Caco-2 (cell line): Measurements from ENCODE around the gene HCN3. TPM values are rescaled to one million over a fixed set of nuclear protein-coding genes. Genes with fewer than 3 reads are reported as not detected.
"Not testable (repeated sequence)": the region's sequence is repeated elsewhere in the genome, so short reads cannot be mapped to it uniquely, and the experiment has no call there.

Experiments
- BruUV-seq: library from RNA; stranded (reverse); fragments of 400-500 nt; replicated peaks from 2 replicates; lab custom pipeline; 2021; lab: Mats Ljungman, UMichigan
- CTCF ChIA-PET: fragments of 300-600 bp; sonication (Branson Sonifier 250); formaldehyde crosslinking; loops from one replicate; lab custom pipeline; 2022; ENCODE audit warnings: antibody characterized with exemption; lab: Charles Lee
- POLR2A ChIA-PET: fragments of 300-600 bp; sonication (Branson Sonifier 250); formaldehyde crosslinking; loops from one replicate; lab custom pipeline; 2022; ENCODE audit warnings: antibody characterized with exemption; lab: Charles Lee
- DNase-seq, 2 experiments: peaks; one replicate each; pipeline versions ENCODE4 v3.0.0 to v3.0.0-alpha.2; 2020 to 2022
- H3K27me3 ChIP-seq: replicated peaks from 2 replicates; pipeline ENCODE4 v1.6.0; 2011; ENCODE audit warnings: low read length; ENCODE audit not compliant: control insufficient read depth, insufficient read depth
- H3K36me3 ChIP-seq: 2 replicates; pipeline ENCODE4 v1.5.1; 2011; ENCODE audit warnings: low read length; ENCODE audit not compliant: control insufficient read depth, insufficient read depth
- H3K4me1 ChIP-seq: fragments of 250-450 bp; sonication (Bioruptor Pico); 2 replicates; pipeline ENCODE4 v1.5.1; 2020; ENCODE audit warnings: mild to moderate bottlenecking
- H3K4me3 ChIP-seq: 2 replicates; pipeline ENCODE4 v1.5.1; 2011; ENCODE audit warnings: low read depth, mild to moderate bottlenecking, control low read depth, low read length
- H3K9me3 ChIP-seq: fragments of 250-450 bp; sonication (Bioruptor Pico); 2 replicates; pipeline ENCODE4 v1.5.1; 2020; ENCODE audit warnings: mild to moderate bottlenecking, moderate library complexity
- H3K27ac Mint-ChIP-seq: one replicate; pipeline ENCODE4 v1.8.0; 2022; ENCODE audit warnings: mixed read lengths; ENCODE audit not compliant: unreplicated experiment
- H3K27me3 Mint-ChIP-seq: one replicate; pipeline ENCODE4 v1.8.0; 2022; ENCODE audit warnings: mixed read lengths; ENCODE audit not compliant: insufficient read depth, unreplicated experiment
- H3K36me3 Mint-ChIP-seq: one replicate; pipeline ENCODE4 v1.8.0; 2022; ENCODE audit warnings: mild to moderate bottlenecking, mixed read lengths; ENCODE audit not compliant: insufficient read depth, unreplicated experiment
- H3K4me1 Mint-ChIP-seq: one replicate; pipeline ENCODE4 v1.8.0; 2022; ENCODE audit warnings: low read depth, mixed read lengths; ENCODE audit not compliant: unreplicated experiment
- H3K4me3 Mint-ChIP-seq: one replicate; pipeline ENCODE4 v1.8.0; 2022; ENCODE audit warnings: mild to moderate bottlenecking, moderate library complexity, mixed read lengths; ENCODE audit not compliant: unreplicated experiment
- H3K9me3 Mint-ChIP-seq: one replicate; pipeline ENCODE4 v1.8.0; 2022; ENCODE audit warnings: mixed read lengths; ENCODE audit not compliant: unreplicated experiment
- intact Hi-C: fragments of 100-400 bp; cut with micrococcal nuclease; formaldehyde crosslinking; loops from one replicate; pipeline ENCODE4 v1.10.0; 2022; ENCODE audit not compliant: unreplicated experiment
- total RNA-seq: library from RNA; stranded (reverse); gene quantifications from 2 replicates; pipeline ENCODE4 v1.2.3, GENCODE V29; 2022
- TF ChIP-seq, protein P1 (sequence below), 2 experiments: fragments of 200-600 bp in 1 of 2; IDR thresholded peaks; 1 replicate in 1 of 2; 2 replicates in 1 of 2; pipeline versions ENCODE4 v1.5.1 to v1.8.0; 2011 to 2022; ENCODE audit warnings: antibody characterized with exemption in 1 of 2, control low read depth in 1 of 2, inconsistent platforms in 1 of 2, low read depth in 1 of 2, low read length in 1 of 2, mild to moderate bottlenecking in 1 of 2, moderate library complexity in 1 of 2; ENCODE audit not compliant: insufficient read depth in 1 of 2, severe bottlenecking in 1 of 2, unreplicated experiment in 1 of 2

HCN3 gene
- total RNA-seq, 1 experiment from 2014 or later: 8.8 TPM

DNA sequence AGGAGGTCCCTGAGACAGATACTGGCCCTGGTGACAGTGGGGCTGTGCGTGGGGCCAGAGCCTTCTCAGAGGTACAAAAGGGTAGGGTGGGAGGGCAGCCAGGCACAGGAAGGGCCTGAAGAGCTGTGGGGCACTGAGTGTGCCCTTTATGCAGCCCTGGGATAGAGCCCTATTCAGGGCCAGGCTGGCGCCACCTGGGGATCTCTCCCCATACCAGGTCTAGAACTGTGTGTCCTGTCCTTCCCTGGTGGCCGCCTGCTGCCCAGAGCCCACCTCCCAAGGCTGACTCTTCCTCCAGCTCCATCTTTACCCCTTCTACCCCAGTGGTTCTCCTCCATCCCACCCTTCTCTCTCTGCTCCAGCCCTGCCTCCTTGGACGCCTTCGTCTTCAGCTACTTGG lies 43.8 kb upstream of the HCN3 start:
- H3K4me3 ChIP-seq, H3K4me1 ChIP-seq, H3K9me3 ChIP-seq, POLR2A ChIA-PET, CTCF ChIA-PET, H3K4me1 Mint-ChIP-seq, BruUV-seq, H3K27me3 Mint-ChIP-seq, intact Hi-C loops, H3K36me3 ChIP-seq, H3K9me3 Mint-ChIP-seq, DNase-seq, H3K4me3 Mint-ChIP-seq, H3K36me3 Mint-ChIP-seq, H3K27ac Mint-ChIP-seq, H3K27me3 ChIP-seq: not testable (repeated sequence)

DNA sequence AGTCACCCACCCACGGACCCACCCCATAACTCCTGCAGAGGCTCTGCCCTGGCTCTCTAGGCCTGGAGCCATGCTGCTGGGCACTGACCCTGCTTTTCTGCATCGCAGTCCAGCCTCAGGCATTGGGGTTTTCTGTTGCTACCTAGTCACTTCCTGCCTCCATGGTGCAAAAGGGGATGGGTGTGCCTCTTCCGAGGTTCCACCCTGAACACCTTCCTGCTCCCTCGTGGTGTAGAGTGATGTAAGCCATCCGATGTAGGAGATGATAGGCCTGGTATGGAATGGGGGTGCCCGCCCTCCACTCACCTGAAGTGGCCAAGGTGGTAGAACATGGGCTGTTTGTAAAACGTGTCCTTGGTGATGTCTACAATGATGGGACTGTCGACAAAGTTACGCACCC lies 41.9 kb upstream of the HCN3 start:
- H3K36me3 ChIP-seq, H3K9me3 Mint-ChIP-seq, H3K27me3 ChIP-seq, H3K4me3 ChIP-seq, H3K36me3 Mint-ChIP-seq, BruUV-seq, H3K4me3 Mint-ChIP-seq, H3K27me3 Mint-ChIP-seq, CTCF ChIA-PET, POLR2A ChIA-PET, H3K27ac Mint-ChIP-seq, DNase-seq, H3K4me1 ChIP-seq, intact Hi-C loops, H3K9me3 ChIP-seq, H3K4me1 Mint-ChIP-seq: not testable (repeated sequence)

DNA sequence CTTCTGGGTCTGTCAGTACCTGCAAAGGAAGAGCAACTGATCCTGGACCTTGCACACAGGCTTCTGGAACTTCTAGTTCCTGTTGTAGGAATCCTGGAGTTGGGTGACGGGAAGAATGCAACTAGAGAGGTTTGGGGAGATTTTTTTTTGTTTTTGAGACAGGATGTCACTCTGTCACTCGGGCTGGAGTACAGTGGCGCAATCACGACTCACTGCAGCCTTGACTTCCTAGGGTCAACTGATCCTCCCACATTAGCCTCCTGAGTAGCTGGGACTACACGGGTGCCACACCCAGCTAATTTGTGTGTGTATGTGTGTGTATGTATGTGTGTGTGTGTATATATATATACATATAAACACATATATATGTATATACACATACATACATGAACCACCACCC lies 40.8 kb upstream of the HCN3 start:
- ChIA-PET CTCF (no interaction called here), POLR2A (no interaction called here)
- Mint-ChIP-seq H3K36me3 (peaks cover 5% of the 10 kb centered on the region), H3K4me3 (no peak overlapping the region), H3K27me3 (no peaks in the 10 kb centered on the region), H3K9me3 (no peaks in the 10 kb centered on the region), H3K27ac (no peak overlapping the region), H3K4me1 (peaks cover 10% of the 10 kb centered on the region)
- Histone ChIP-seq H3K4me1 (no peaks in the 10 kb centered on the region), H3K9me3 (no peaks in the 10 kb centered on the region), H3K4me3 (no peak overlapping the region), H3K36me3 (0 out of 2 replicates have a peak, but pooled peaks cover 1% of the 10 kb centered on the region), H3K27me3 (no peaks in the 10 kb centered on the region)
- no TSS peak for BruUV-seq
- intact Hi-C loops: no loop called here
- TF ChIP-seq, protein P1, sequence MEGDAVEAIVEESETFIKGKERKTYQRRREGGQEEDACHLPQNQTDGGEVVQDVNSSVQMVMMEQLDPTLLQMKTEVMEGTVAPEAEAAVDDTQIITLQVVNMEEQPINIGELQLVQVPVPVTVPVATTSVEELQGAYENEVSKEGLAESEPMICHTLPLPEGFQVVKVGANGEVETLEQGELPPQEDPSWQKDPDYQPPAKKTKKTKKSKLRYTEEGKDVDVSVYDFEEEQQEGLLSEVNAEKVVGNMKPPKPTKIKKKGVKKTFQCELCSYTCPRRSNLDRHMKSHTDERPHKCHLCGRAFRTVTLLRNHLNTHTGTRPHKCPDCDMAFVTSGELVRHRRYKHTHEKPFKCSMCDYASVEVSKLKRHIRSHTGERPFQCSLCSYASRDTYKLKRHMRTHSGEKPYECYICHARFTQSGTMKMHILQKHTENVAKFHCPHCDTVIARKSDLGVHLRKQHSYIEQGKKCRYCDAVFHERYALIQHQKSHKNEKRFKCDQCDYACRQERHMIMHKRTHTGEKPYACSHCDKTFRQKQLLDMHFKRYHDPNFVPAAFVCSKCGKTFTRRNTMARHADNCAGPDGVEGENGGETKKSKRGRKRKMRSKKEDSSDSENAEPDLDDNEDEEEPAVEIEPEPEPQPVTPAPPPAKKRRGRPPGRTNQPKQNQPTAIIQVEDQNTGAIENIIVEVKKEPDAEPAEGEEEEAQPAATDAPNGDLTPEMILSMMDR (IDR thresholded peaks at IDR 0.05; ENCODE audit: insufficient read depth in 1 of 2, low read depth in 1 of 2, low read length in 1 of 2, severe bottlenecking in 1 of 2, unreplicated experiment in 1 of 2): no peak
- no peak for DNase-seq

DNA sequence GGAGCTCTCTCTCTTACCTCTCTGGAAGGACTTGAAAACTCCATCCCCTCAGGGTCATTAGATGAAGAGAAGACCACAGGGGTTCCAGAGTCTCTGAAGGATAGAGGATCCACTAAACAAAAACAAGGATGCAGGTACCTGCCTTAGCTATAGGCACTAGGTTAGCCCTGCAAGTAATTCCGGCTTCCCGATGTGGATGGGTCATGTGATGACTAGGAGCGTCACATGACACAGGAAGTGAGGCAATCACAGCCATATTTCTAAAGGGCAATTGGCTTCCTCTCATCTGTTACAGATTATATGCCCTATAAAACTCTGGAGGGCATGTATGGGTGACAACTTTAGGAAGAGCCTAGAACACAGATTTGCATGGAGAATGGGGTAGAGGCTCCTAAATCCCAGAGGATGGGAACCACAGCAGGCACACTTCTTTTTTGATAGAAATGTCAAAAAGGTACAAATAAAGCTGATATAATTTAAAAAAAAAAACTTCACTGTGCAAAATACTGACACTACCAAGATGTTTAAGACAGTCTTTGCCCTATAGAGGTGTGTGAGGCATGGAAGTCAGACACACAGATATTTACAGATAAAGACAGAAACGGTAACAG lies 36.1 kb upstream of the HCN3 start:
- peak overlapping the region; percentile 25 for H3K4me3 ChIP-seq
- Mint-ChIP-seq H3K27me3 (peaks cover 3% of the 10 kb centered on the region), H3K4me1 (peaks cover 24% of the 10 kb centered on the region), H3K4me3 (peak overlapping the region; percentile 71), H3K27ac (peak overlapping the region; percentile 74), H3K9me3 (no peaks in the 10 kb centered on the region), H3K36me3 (peaks cover 17% of the 10 kb centered on the region)
- TF ChIP-seq, protein P1 (IDR thresholded peaks at IDR 0.05; ENCODE audit: insufficient read depth in 1 of 2, low read depth in 1 of 2, low read length in 1 of 2, severe bottlenecking in 1 of 2, unreplicated experiment in 1 of 2): no peak
- BruUV-seq: no TSS peak
- ChIA-PET POLR2A (interaction anchor here (0.6 kb wide), 1 partner anchor 15 kb away, joined by 4 read pairs; no protein-coding TSS in a partner anchor), CTCF (interaction anchor here (0.6 to 1.3 kb wide), 3 partner anchors 9 to 74 kb away, joined by 3 to 6 read pairs (median 3); no protein-coding TSS in a partner anchor)
- intact Hi-C loops: loop anchor here (5.0 kb wide), 1 partner anchor 49 kb away; no protein-coding TSS in a partner anchor
- no peaks in the 10 kb centered on the region for H3K9me3 ChIP-seq
- DNase-seq: peak; percentile 77 to 80
- no peaks in the 10 kb centered on the region for H3K27me3 ChIP-seq
- peaks cover 6% of the 10 kb centered on the region; the same call in 1 of the 2 replicates for H3K4me1 ChIP-seq
- no peaks in the 10 kb centered on the region for H3K36me3 ChIP-seq
